GM21528 (cell line): ENCODE measurements around the gene DNAJC18.
A peak's percentile ranks its signal among the peaks of the same experiment; 100 is the strongest.
"Not testable (repeated sequence)": the region's sequence is repeated elsewhere in the genome, so short reads cannot be mapped to it uniquely, and the experiment has no call there.

Experiments
- ATAC-seq: cut with Tn5 transposase; IDR thresholded peaks from one replicate; pipeline ENCODE4 v1.9.1; 2021; ENCODE audit warnings: mild to moderate bottlenecking, moderate library complexity; ENCODE audit not compliant: unreplicated experiment, low FRiP score

Gene DNAJC18

DNA sequence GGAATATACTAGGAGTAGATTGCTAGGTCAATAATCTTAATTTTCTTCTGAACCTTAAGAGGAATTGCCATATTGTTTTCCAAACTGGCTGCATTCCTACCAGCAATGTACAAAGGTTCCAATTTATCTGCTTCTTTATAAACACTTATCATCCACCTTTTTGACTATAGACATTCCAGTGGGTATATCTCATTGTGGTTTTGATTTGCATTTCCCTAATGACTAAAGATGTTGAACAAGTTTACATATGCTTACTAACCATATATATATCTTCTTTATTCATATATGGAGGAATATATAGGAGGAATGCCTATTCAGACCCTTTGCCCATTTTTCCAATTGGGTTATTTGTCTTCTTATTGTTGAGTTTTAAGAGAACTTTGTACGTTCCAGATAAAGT is 7.6 kb downstream of the DNAJC18 start:
- ATAC-seq, result no peak

DNA sequence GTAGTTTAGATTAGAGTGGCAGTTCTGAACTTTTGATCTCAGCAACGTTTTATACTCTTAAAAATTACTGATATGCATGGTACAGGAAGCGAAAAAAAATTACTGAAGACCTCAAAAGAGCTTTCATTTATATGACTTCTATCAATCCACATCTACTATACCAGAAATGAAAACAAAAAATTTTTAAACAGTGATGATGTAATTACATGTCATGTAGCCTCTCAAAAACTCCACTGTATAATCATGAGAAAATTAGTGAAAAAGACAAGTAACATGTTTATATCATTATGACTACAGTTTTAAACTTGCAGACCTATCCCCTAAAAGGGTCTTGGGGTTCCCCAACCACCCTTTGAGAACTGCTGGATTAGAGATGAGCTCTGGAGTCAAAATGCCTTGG is 9.3 kb downstream of the DNAJC18 start:
- ATAC-seq, result no peak

- no peak for ATAC-seq
Observed at GRCh38 chr5:139426203-139426885, 13.0 kb downstream of the DNAJC18 start.

DNA sequence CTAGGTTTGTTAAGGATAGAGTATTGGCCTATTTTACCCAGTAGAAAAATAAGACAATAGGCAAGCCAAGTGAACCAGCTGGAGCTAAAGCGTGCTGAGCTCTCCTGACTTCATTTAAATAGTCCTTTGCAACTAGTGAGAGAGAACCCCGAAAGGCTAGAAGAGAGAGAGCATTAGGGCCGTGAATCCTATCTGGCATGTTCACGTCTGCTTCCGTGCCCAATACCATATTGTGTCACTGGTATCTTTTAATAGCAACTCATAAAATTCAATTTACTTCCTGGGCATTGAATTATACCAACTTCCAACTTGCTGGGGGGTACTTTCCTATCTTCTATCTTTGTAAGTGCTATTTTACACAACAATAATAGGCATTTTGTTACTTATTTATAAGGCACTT is 13.8 kb downstream of the DNAJC18 start:
- no peak for ATAC-seq

DNA sequence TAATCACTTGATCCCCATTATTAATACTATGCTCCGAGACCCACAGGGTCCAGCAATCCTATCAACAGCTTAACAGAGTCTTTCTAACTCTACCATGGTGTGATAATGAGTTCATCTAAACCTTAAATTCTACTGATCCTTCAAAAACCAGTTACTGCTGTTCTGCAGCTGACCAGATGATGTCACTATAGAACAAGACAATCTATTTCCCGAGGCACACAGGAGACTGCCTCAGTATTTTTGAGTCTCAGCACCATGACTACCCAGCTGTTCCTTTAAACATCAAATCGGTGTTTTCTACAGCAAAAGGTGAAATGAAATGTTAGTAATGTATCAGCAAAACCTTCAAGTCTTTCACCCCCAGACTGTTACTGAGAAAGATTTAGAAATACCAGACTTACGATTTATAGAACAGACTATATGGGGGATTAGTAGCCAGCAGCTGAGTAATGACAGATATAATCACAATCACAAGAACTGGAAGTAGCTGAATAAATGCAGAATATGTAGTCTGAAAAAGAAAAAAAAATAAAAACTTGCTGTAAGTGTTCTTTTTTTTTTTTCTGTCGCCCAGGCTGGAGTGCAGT is 16.9 kb downstream of the DNAJC18 start:
- peak; percentile 80 for ATAC-seq

DNA sequence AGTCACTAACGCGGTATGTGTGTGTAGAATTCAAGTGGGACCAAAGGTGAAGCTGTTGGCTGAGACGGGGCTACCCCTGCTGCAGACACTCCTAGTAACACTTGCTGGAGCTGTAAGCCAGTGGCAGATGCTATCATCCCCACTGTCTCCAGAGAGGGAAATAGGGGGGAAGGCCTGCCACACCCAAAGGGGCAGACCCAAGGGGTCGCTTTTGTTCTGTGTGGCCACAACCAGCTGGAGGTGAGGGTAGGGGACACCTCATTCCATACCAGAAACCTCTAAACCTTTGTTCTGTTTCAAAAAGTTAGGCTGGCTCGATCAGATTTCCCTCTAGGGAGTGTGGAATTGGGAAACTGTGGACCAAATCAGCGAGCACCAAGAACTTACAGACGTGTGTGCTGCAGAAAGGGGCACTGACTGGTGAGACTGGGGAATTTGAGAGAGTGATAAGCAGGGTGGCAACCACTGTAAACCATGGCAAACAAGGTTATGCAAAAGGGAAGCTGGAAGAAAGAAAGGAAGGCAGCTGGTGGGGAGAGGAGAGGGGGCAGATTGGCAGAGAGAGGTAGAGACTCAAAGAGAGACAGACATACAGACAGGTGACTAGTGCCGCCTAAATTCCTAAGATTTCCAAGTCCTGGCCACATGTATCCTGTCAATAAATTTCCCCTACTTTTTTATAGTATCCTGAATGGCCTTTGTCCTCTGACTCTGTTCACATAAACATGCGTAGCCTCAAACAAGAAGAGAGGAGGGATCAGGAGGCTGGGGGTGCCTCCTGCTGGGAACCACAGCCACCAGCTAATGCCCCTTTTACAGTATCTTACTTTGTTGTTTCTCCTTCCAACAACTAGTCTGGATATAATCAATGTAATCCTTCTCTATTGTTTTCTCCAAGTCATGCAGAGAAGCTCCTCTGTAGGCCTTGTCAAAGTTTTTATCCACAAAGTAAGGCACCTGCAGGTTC is 19.8 kb downstream of the DNAJC18 start:
- ATAC-seq, result no peak

DNA sequence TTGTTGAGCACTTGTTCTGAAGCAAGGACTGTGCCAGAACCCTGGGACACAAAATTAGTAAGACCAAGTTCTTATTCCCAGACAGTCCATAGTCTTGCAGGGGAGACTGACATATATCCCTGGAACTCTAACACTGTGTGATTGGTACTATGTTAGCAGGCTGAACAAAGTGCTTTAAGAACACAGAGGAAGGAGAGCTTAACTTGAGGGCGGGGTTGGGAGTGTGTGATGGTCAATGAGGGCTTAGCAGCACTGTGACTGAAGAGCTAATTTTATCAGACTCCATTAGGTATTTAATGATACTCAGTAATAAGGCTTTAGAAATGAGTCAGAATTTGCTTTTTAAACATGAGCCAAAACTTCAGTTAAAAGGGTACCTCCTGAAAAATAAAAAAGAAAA is 20.5 kb downstream of the DNAJC18 start:
- no peak for ATAC-seq

DNA sequence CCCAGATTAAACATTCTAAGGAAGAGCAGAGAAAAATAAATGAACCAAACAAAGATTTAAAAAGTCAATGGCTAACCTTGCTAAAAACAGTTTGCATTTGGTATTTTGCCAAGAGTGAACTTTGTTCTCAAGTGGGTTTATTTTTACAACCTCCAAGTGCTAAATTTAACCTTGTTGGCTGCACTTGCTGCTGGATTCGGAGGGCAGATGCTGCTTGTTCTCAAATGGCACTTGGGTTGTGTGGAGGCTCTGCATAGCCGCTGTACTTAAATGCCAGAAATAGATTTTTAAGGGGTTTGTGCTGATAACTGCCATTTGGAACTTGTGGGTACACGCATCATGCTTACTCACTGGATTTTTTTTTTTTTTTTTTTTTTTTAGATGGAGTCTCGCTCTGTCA is 22.1 kb downstream of the DNAJC18 start:
- no peak for ATAC-seq

GRCh38 chr5:139416651-139417050 is 22.7 kb downstream of the DNAJC18 start:
- ATAC-seq, result no peak

- ATAC-seq, result no peak
Observed at GRCh38 chr5:139415869-139416268, 23.5 kb downstream of the DNAJC18 start.

GRCh38 chr5:139415221-139415861 is 24.0 kb downstream of the DNAJC18 start:
- ATAC-seq, result no peak

DNA sequence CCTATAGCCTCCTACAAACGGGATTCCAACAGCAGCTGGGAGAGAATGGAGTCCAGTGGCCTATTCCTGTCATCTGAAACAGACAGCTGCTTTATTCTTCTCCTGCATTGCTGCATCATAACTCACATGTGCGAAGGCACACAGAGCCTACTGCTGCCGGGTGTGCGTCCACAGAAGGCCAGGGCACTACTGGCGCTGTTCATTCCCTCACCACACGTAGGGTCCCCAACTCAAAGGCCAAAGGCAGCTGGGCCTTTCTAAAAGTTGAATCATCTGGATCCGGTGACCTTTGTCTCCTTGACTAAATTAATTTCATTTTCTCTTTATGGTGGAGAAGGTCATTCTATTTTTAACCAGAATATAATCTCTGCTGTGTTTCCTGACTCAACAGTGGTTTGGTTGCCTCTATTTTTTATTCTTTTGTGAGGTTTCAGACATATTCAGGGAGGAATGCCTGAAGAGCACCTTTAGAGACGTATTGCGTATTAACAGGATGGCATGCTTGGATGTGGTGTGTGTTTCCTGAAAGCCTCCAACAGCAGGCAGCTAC is 24.7 kb downstream of the DNAJC18 start:
- no peak for ATAC-seq

GRCh38 chr5:139413963-139414362 is 25.4 kb downstream of the DNAJC18 start:
- ATAC-seq, result no peak

DNA sequence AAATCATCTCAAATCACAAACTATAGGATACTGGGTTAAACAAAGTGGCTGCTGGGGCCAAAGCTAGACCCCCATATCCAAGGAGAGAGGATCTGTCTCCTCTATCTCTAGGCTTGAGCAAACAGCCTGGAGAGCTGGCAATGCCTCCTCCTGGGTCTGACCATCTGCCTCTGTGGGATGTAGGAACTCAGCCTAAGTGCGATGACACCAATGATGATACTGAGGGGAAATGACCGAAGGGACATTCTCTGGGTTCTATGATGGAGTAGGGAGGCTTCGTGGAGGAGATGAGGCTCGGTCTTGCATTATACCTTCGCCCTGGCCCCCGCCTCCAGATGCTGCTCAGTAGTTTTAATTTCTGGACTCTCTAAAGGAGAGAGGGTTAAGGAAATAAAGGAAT is 26.2 kb downstream of the DNAJC18 start:
- no peak for ATAC-seq

DNA sequence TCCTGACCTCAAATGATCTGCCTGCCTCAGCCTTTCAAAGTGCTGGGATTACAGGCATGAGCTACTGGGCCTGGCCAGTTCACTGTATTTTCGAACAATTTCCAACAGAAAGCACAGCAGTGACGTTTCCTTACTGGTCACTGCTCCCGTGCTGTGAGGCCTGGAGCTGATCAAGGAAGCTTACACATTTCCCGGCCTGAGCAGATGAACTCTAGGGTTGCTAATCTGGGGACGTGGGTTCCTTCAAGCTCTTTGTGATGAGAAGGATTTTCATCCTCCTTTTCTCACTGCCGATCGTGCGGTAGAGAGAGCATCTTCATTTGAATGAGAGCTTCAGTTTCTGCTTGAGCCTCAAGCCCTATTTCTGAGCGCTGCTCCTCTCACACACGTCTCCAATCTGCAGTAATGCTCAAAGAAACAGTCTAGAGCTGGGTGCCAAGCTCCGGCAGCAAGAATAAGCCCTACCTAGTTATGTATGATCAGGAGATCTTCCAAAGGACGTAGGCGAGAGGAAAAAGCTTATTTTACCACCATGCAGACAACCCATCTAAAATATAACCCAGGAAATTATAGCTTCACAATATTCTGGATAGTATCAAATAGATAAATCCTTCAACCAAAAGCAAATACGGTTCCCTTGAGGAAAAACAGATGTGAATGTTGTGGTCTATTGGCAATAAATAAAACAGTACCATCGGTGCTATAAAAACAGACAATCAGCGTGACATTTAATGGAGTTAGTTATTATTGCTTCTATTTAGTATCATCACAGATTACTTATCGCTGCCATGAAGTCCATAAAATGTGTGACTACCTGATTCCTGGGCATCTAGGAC is 28.1 kb downstream of the DNAJC18 start:
- ATAC-seq, result no peak

DNA sequence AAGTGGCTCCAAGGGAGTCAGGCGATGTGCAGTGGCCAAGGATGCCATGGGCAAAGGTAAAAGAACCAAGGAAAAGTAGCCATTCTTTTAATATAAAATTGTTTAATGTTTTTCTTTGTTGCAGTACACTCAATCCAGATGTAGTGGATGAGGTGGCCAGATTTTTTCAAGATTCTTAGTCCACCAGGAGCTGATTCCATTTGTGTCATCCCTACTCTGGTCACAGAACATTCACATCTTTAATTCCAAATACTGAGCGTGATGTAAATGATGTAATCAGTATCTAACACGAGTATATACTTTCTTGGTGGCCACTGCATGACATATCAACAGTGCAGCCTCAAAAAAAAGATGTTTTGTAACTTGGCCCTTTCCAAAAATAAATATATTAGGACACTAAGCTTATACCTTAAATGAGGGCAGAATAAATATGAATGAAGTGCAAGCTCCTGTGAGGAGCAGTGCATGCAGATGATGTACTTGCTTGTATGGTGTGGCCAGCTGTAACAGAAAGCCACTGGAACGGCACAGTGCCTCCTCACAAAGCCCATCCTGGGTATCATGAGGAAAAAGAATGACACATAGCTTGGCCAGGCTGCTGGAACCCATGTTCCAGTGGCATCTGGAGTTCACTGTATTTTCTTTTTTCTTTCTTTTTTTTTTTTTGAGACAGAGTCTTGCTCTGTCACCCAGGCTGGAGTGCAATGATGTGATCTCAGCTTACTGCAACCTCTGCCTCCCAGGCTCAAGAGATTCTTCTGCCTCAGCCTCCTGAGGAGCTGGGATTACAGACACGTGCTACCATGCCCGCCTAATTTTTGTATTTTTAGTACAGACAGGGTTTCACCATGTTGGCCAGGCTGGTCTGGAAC is 29.0 kb downstream of the DNAJC18 start:
- no peak for ATAC-seq

- ATAC-seq, result not testable (repeated sequence)
Observed at GRCh38 chr5:139409116-139409515, 30.2 kb downstream of the DNAJC18 start.

DNA sequence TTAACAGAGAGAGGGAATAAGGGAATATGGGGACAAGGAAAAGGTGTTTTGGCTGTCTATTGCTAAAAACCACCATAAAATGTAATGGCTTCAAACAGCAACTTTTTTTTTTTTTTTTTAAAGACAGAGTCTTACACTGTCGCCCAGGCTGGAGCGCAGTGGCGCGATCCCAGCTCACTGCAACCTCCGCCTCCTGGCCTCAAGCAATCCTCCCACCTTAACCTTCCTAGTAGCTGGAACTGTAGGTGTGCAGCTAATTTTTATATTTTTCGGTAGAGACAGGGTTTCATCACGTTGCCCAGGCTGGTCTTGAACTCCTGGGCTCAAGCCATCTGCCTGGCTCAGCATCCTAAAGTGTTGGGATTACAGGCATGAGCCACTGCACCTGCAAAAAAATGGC is 31.1 kb downstream of the DNAJC18 start:
- ATAC-seq, result no peak

DNA sequence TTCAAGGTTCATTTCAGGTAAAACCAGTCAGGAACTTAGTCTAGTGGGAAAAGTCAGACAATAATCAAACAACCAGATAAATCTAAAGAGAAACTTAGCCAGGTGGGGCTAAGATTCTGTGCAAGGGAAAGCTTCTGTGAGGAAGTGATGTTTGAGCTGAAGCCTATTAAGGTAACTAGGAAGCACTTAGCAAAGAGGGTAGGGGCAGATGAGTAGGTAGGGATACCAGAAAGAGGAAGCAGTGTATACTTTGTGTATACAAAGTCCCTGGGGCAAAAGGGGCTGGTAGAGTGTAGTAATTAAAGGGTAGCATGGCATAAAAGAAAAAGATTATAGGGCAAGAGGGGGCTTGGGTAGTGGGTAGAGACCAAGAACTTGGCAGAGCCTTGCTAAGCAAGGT is 31.8 kb downstream of the DNAJC18 start:
- ATAC-seq, result no peak
